Testis (tissue), 2 donors: ENCODE measurements around the gene SPG7.

Experiments
- CTCF ChIP-seq, 3 experiments: fragments of 450-650 bp in 2 of 3; fragments of 200-600 bp in 1 of 3; sonication (generic) in 1 of 3; IDR thresholded peaks; one replicate each; pipeline ENCODE4 v1.5.1; 2016 to 2019; ENCODE audit warnings: antibody characterized with exemption in 3 of 3, mild to moderate bottlenecking in 2 of 3, moderate library complexity in 1 of 3
- POLR2A ChIP-seq: fragments of 450-650 bp; IDR thresholded peaks from one replicate; pipeline ENCODE4 v1.6.1; 2017; ENCODE audit warnings: antibody characterized with exemption, mild to moderate bottlenecking, moderate library complexity

DNA sequence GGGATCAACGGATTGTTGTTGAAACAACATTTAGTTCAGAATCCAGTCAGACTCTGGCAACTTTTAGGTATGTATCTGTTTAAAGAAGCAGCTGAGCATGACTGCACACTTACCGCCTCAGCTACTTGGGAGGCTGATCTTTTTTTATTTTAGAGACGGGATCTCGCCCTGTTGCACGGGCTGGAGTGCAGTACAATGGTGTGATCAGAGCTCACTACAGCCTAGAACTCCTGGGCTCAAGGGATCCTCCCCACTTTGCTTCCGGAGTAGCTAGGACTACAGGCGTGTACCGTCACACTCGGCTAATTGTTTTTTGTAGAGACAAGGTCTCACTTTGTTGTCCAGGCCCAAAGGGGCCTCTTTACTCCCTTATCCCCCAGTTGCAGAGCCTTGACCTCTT, 2.3 kb downstream of the SPG7 start:
- no peak for TF ChIP-seq CTCF (IDR thresholded peaks at IDR 0.05)
- TF ChIP-seq POLR2A: no peak
